PFSK-1 (cell line): ENCODE results near the gene NADSYN1. TPM values are rescaled to one million over a fixed set of nuclear protein-coding genes. Genes with fewer than 3 reads are reported as not detected.

Experiments
- FOXP2 ChIP-seq: optimal IDR thresholded peaks from 2 replicates; pipeline ENCODE3; 2011; ENCODE audit warnings: borderline replicate concordance, control low read depth, inconsistent platforms; ENCODE audit not compliant: insufficient read depth; ENCODE audit errors: extremely low read length, extremely low read depth
- POLR2AphosphoS5 ChIP-seq: IDR thresholded peaks from 2 replicates; pipeline ENCODE4 v1.6.1; 2012; ENCODE audit warnings: low read depth, mild to moderate bottlenecking, control low read depth, low read length, moderate library complexity
- REST ChIP-seq, 2 experiments: IDR thresholded peaks; 2 replicates each; pipeline versions ENCODE4 v1.6.1 to v1.8.0; 2011 to 2012; ENCODE audit warnings: low read depth in 2 of 2, low read length in 2 of 2, control low read depth in 1 of 2, inconsistent platforms in 1 of 2, mild to moderate bottlenecking in 1 of 2, moderate library complexity in 1 of 2; ENCODE audit not compliant: insufficient read depth in 1 of 2
- SIN3A ChIP-seq: IDR thresholded peaks from 2 replicates; pipeline ENCODE4 v1.6.1; 2012; ENCODE audit warnings: mild to moderate bottlenecking, low read length, moderate library complexity, borderline replicate concordance; ENCODE audit not compliant: insufficient read depth
- TAF1 ChIP-seq: IDR thresholded peaks from 2 replicates; pipeline ENCODE4 v1.6.1; 2012; ENCODE audit warnings: low read length, control low read depth, borderline replicate concordance; ENCODE audit not compliant: insufficient read depth
- polyA plus RNA-seq: library from polyadenylated mRNA; unstranded; fragments of >200 nt; gene quantifications from one replicate; pipeline ENCODE4 v1.2.1, GENCODE V29; 2012; ENCODE audit warnings: low read depth, missing spikeins; ENCODE audit not compliant: insufficient read length

Gene NADSYN1
- polyA plus RNA-seq, result 51.9 TPM

DNA sequence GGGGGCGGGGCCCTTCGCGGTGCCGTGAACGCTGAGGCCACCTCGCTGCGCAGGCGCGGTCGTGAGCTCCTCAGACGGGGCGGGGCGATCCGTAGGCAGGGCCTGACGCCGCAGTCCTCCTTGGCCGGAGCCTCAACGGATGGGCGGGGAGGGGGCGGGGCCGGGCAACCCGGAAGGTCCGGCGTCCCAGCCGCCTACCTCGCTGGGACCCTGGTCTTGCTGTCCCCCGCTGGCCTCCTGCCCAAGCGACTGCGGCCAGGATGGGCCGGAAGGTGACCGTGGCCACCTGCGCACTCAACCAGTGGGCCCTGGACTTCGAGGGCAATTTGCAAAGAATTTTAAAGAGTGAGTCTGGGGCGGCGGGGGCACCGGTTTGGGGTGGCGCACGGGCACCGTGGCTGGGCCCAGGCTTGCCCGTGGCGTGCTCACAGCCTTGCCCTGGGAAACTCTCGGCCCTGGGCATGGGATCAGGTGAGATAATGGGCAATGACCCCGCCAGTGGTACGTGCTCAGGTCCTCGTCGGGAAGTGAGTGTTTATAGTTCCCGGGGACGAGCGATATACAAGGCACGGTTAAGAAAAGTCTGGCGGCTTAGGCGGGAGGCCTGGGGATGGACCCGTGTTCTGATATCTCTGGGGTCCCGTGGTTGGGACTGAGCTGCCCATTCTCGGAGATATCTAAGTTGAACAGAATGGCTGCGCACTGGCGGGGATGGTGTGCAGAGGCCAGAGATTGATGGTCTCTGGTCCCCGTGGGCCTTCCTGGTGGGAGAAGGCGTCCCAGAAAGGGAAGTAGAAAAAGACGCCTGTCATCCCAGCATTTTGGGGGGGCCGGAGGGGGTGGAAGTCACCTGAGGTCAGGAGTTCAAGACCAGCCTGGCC, at the start of gene NADSYN1:
Gene NADSYN1, plus strand, starts transcription at position 167 of the 881 bp plus-strand sequence. Its CDS starts 94 bp downstream, at position 261.
- TF ChIP-seq REST (IDR thresholded peaks at IDR 0.05; ENCODE audit: insufficient read depth in 1 of 2, low read depth in 2 of 2, low read length in 2 of 2) (no peak), FOXP2 (peak; percentile 51), TAF1 (0 out of 2 replicates have a peak, but pooled peaks have one; percentile 45), SIN3A (no peak), POLR2AphosphoS5 (peak; percentile 75)

DNA sequence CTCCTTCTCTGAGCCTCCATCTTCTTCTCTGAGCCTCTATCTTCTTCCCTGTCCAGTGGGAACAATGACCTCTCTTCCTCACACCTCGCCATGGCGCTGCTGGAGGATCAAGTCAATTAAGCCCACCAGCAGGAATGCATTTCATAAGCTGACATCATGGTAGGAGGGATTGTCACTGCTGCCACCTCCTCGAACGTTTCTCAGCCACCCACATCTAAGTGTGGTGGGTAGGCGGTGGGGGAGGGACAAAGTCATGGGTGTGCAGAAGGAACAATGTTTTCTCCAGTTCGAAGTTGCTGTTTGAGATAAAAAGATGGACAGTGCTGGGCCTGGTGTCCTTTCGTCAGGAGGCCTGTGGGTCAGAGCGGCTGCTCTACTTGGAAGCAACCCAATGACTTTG, 48.8 kb upstream of the NADSYN1 start:
- TF ChIP-seq FOXP2, result no peak
- no peak for TF ChIP-seq POLR2AphosphoS5
- no peak for TF ChIP-seq SIN3A
- no peak for TF ChIP-seq TAF1

- TF ChIP-seq SIN3A, result no peak
- no peak for TF ChIP-seq FOXP2
- TF ChIP-seq POLR2AphosphoS5, result no peak
- no peak for TF ChIP-seq REST (IDR thresholded peaks at IDR 0.05; ENCODE audit: insufficient read depth in 1 of 2, low read depth in 2 of 2, low read length in 2 of 2)
Observed at GRCh38 chr11:71406681-71407080, 46.3 kb upstream of the NADSYN1 start.

- TF ChIP-seq TAF1 (no peak), FOXP2 (no peak), REST (IDR thresholded peaks at IDR 0.05; ENCODE audit: insufficient read depth in 1 of 2, low read depth in 2 of 2, low read length in 2 of 2) (no peak), SIN3A (no peak), POLR2AphosphoS5 (no peak)
Observed at GRCh38 chr11:71407356-71407755, 45.6 kb upstream of the NADSYN1 start.

DNA sequence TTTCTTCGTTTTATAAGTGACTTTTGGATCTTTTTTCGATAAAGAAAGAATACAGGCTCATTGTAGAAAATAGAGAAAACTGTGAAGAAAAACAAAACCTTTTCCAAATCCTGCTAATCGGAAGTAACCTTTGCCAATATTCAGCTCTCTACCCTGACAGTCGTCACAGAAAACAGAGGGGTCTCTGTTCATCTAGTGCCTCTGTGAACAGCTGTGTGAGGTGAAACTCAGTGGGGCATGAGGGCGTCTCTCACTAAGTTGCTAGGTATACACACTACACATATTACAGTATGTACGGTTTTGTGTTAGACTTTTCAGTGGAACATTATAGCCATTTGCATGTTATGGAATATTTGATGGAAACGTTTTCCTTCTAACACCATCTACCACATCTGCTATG, 44.2 kb upstream of the NADSYN1 start:
- TF ChIP-seq POLR2AphosphoS5, result no peak

GRCh38 chr11:71410363-71410966, 42.5 kb upstream of the NADSYN1 start:
- TF ChIP-seq REST (IDR thresholded peaks at IDR 0.05; ENCODE audit: insufficient read depth in 1 of 2, low read depth in 2 of 2, low read length in 2 of 2) (no peak), TAF1 (no peak), FOXP2 (no peak), SIN3A (no peak), POLR2AphosphoS5 (no peak)
